NCI-H146 treated with DMSO at 0.1 percent for 48 hours (cell line): Measurements from ENCODE around the gene ABCC2.
"Not testable (repeated sequence)": the region's sequence is repeated elsewhere in the genome, so short reads cannot be mapped to it uniquely, and the experiment has no call there.

Source experiments
- DNase-seq: peaks from one replicate; lab custom pipeline; 2025; ENCODE audit not compliant: unreplicated experiment; lab: John Stamatoyannopoulos, UW

Gene ABCC2

GRCh38 chr10:99894613-99895012 is 112.2 kb downstream of the ABCC2 start:
- DNase-seq, result no peak

DNA sequence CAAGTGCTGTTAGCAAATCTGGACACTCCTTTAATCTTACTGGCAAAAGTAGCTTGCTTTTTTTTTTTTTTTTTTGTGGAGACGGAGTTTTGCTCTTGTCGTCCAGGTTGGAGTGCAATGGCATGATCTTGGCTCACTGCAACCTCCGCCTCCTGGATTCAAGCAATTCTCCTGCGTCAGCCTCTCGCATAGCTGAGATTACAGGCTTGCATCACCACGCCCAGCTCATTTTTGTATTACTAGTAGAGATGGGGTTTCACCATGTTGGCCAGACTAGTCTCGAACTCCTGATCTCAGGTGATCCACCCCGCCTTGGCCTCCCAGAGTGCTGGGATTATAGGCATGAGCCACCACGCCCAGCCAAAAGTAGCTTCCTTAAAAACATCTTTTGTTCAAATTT is 112.6 kb downstream of the ABCC2 start:
- DNase-seq, result not testable (repeated sequence)

DNA sequence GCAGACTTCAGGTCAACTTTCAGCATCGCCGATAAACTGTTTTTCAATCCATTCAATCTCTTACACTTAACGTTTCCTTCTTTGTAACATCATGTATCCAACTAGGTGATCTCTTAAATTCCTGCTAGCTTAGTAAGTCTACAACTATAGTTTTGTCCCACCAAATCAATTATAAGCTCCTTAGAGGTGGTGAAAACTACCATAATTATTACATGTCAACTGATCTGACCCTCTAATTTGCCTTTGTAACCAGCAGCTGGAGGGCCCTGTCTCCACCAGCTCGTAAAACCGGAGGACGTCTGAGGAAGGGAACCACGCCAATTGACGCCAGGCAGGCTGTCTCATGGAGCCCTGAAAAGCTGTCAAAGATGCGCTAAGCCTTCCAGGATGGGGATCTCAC is 113.4 kb downstream of the ABCC2 start:
- no peak for DNase-seq
